Prostate gland (tissue), 2 donors: Measurements from ENCODE around the gene PLRG1. TPM values are rescaled to one million over a fixed set of nuclear protein-coding genes. Genes with fewer than 3 reads are reported as not detected.
A peak's percentile ranks its signal among the peaks of the same experiment; 100 is the strongest.
"Not testable (repeated sequence)": the region's sequence is repeated elsewhere in the genome, so short reads cannot be mapped to it uniquely, and the experiment has no call there.

Experiments used
- DNase-seq: peaks from one replicate; pipeline ENCODE4 v3.0.0-alpha.2; 2019; ENCODE audit warnings: low spot score
- H3K27ac ChIP-seq, 2 donors: fragments of 200-600 bp; sonication (generic); 2 replicates each; pipeline ENCODE4 v1.5.1; 2017 to 2019
- H3K27me3 ChIP-seq: fragments of 200-600 bp; sonication (generic); replicated peaks from 2 replicates; pipeline ENCODE4 v1.5.1; 2019; ENCODE audit not compliant: insufficient read depth
- H3K36me3 ChIP-seq, 2 donors: fragments of 200-600 bp; sonication (generic); 1 replicate in 1 of 2; 2 replicates in 1 of 2; pipeline versions ENCODE4 v1.5.1 to v1.8.1; 2017 to 2019
- H3K4me1 ChIP-seq: fragments of 200-600 bp; sonication (generic); replicated peaks from 2 replicates; pipeline ENCODE4 v1.5.1; 2019
- H3K4me3 ChIP-seq, 2 donors: fragments of 200-600 bp; sonication (generic); 2 replicates each; pipeline ENCODE4 v1.5.1; 2017 to 2019
- H3K9me3 ChIP-seq: fragments of 200-600 bp; sonication (generic); 2 replicates; pipeline ENCODE4 v1.5.1; 2017
- POLR2A ChIP-seq: fragments of 450-650 bp; IDR thresholded peaks from one replicate; pipeline ENCODE4 v1.6.1; 2016; ENCODE audit warnings: antibody characterized with exemption, mild to moderate bottlenecking
- POLR2AphosphoS5 ChIP-seq: sonication (generic); formaldehyde crosslinking; IDR thresholded peaks from one replicate; pipeline ENCODE4 v1.6.1; 2017; ENCODE audit warnings: antibody characterized with exemption
- WGBS: methylation state at CpG from one replicate; pipeline ENCODE4 v1.1.5; 2018; 5-methylcytosine and 5-hydroxymethylcytosine counted together
- intact Hi-C: fragments of 100-400 bp; cut with DNase I; formaldehyde crosslinking; loops from one replicate; pipeline ENCODE4 v1.14.2; 2022
- total RNA-seq, 2 donors: library from RNA; depleted of rRNA; stranded (reverse); fragments of >200 nt; gene quantifications; one replicate each; pipeline ENCODE4 v1.1.0, GENCODE V29; 2016
- TF ChIP-seq, protein P1 (sequence below), 4 experiments: fragments of 200-600 bp in 2 of 4; fragments of 450-650 bp in 2 of 4; sonication (generic) in 2 of 4; IDR thresholded peaks; 1 replicate in 3 of 4; 2 replicates in 1 of 4; pipeline ENCODE4 v1.5.1; 2016 to 2019; ENCODE audit warnings: antibody characterized with exemption in 4 of 4, mild to moderate bottlenecking in 2 of 4, moderate library complexity in 2 of 4

PLRG1 gene
- total RNA-seq, result 10 to 100 TPM; 28.2 to 48.3 TPM

- Histone ChIP-seq H3K27me3 (no peaks in the 10 kb centered on the region), H3K27ac (peak within 1 kb of the TSS; percentile 55 to 63), H3K4me1 (peaks cover 3% of the 10 kb centered on the region), H3K9me3 (no peaks in the 10 kb centered on the region), H3K4me3 (peak within 1 kb of the TSS; percentile 47 to 59), H3K36me3 (peaks cover 0 to 5% of the 10 kb centered on the region in 2 donors)
- WGBS, result under 1% methylated on average over 51 of the region's 51 CpGs
- peak; percentile 93 for DNase-seq
- TF ChIP-seq, protein P1, sequence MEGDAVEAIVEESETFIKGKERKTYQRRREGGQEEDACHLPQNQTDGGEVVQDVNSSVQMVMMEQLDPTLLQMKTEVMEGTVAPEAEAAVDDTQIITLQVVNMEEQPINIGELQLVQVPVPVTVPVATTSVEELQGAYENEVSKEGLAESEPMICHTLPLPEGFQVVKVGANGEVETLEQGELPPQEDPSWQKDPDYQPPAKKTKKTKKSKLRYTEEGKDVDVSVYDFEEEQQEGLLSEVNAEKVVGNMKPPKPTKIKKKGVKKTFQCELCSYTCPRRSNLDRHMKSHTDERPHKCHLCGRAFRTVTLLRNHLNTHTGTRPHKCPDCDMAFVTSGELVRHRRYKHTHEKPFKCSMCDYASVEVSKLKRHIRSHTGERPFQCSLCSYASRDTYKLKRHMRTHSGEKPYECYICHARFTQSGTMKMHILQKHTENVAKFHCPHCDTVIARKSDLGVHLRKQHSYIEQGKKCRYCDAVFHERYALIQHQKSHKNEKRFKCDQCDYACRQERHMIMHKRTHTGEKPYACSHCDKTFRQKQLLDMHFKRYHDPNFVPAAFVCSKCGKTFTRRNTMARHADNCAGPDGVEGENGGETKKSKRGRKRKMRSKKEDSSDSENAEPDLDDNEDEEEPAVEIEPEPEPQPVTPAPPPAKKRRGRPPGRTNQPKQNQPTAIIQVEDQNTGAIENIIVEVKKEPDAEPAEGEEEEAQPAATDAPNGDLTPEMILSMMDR (IDR thresholded peaks at IDR 0.05), result peak in 3 of 4 experiments; percentile 26 to 74 (median 62)
- TF ChIP-seq POLR2AphosphoS5 (peak; percentile 96), POLR2A (peak; percentile 62)
- intact Hi-C loops, result loop anchor here (5.0 to 10.0 kb wide), 2 partner anchors 72 to 225 kb away; no protein-coding TSS in a partner anchor
Measured at GRCh38 chr4:154549894-154550790, at the start of gene PLRG1. Gene PLRG1 (minus strand): TSS chr4:154550400. CDS start chr4:154550308, 92 bp downstream.

DNA sequence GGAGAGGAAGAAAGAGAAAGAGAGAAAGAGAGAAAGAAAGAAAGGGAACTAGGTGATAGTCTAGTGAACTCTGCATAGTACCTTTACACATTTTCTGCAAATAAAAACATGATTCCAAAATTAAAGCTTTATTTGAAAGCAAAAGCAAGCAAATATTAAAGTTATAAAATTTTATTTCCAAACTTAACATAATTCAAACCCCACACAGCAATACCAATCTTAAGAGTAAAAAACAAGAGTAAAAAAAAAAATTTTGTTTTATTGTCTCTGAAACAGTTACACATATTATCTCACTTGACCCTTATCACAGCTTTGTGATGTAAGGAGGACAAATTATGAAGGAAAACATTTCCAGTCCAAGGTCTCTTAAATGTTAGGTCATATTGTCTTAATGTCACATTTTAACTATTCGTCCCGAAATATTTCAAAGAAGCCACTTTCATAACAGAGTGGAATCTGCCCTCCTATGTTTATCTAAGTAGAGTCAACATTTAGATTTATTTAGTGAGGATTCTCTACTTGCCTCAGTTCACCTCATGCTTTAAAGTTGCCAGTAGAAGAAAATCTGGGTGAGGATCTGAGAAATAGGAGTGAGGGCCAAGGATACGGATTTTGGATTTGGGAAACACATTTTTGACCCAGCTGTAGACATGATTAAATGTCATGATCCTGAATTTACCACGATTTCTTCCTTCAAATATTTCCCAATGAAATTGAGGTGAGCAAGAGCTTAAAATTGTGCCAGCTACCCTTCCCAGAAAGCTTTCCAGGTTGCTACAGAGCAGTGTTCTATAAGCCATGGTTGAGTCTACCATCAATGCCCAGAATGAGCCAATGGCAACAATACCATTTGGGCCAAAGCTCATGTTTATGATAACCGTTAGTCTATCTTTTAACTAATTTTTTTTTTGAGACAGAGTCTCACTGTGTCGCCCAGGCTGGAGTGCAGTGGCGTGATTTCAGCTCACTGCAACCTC lies 47.9 kb upstream of the PLRG1 start:
- H3K4me3 ChIP-seq, result no peak overlapping the region
- H3K36me3 ChIP-seq, result no peaks in the 10 kb centered on the region
- WGBS, result 77% methylated on average over 7 of the region's 7 CpGs
- no peaks in the 10 kb centered on the region for H3K9me3 ChIP-seq
- no peaks in the 10 kb centered on the region for H3K4me1 ChIP-seq
- H3K27me3 ChIP-seq, result no peaks in the 10 kb centered on the region
- no peak overlapping the region for H3K27ac ChIP-seq
- intact Hi-C loops, result no loop called here
- TF ChIP-seq, protein P1 (IDR thresholded peaks at IDR 0.05), result no peak
- TF ChIP-seq POLR2A (no peak), POLR2AphosphoS5 (no peak)
- no peak for DNase-seq

GRCh38 chr4:154597281-154597680 lies 47.1 kb upstream of the PLRG1 start:
- DNase-seq, H3K27ac ChIP-seq, H3K9me3 ChIP-seq, intact Hi-C loops, H3K4me3 ChIP-seq, H3K27me3 ChIP-seq, H3K4me1 ChIP-seq, H3K36me3 ChIP-seq: not testable (repeated sequence)
- 87% methylated on average over 11 of the region's 11 CpGs for WGBS

- Histone ChIP-seq H3K9me3 (no peaks in the 10 kb centered on the region), H3K4me3 (no peak overlapping the region), H3K27me3 (no peaks in the 10 kb centered on the region), H3K36me3 (no peaks in the 10 kb centered on the region), H3K4me1 (no peaks in the 10 kb centered on the region), H3K27ac (no peak overlapping the region)
- intact Hi-C loops, result no loop called here
- DNase-seq, result no peak
- TF ChIP-seq POLR2AphosphoS5 (no peak), POLR2A (no peak)
- TF ChIP-seq, protein P1 (IDR thresholded peaks at IDR 0.05), result no peak
Measured at GRCh38 chr4:154595807-154596206, 45.6 kb upstream of the PLRG1 start.

DNA sequence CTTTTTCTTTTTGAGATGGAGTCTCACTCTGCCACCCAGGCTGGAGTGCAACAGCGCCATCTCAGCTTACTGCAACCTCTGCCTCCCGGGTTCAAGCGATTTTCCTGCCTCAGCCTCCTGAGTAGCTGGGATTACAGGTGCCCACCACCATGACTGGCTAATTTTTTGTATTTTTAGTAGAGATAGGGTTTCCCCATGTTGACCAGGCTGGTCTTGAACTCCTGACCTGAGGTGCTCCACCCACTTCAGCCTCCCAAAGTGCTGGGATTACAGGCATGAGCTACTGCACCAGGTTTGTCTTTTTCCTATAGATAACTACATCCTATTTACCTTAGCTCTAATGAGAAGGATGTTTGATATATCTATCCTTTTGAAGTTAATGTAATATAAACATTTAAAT lies 44.1 kb upstream of the PLRG1 start:
- intact Hi-C loops, H3K27me3 ChIP-seq, H3K4me3 ChIP-seq, H3K27ac ChIP-seq, H3K36me3 ChIP-seq, DNase-seq, H3K4me1 ChIP-seq, H3K9me3 ChIP-seq: not testable (repeated sequence)
- WGBS, result 94% methylated on average over 3 of the region's 3 CpGs
